NCI-H226 (cell line): ENCODE results near the gene KCTD17.
"Not testable (repeated sequence)": the region's sequence is repeated elsewhere in the genome, so short reads cannot be mapped to it uniquely, and the experiment has no call there.

Source experiments
- DNase-seq: peaks from one replicate; pipeline ENCODE4 v3.0.0-alpha.2; 2015

The KCTD17 gene

GRCh38 chr22:37061611-37062375 is 10.3 kb downstream of the KCTD17 start:
- no peak for DNase-seq

GRCh38 chr22:37062376-37062675 is 10.8 kb downstream of the KCTD17 start:
- no peak for DNase-seq

GRCh38 chr22:37062702-37063381 is 11.3 kb downstream of the KCTD17 start:
- no peak for DNase-seq

- no peak for DNase-seq
These were observed 12.2 kb downstream of the KCTD17 start for GRCh38 chr22:37063431-37064420.

GRCh38 chr22:37064553-37064952 is 13.0 kb downstream of the KCTD17 start:
- no peak for DNase-seq

GRCh38 chr22:37065180-37065579 is 13.6 kb downstream of the KCTD17 start:
- no peak for DNase-seq

- no peak for DNase-seq
These were observed 14.4 kb downstream of the KCTD17 start for GRCh38 chr22:37065961-37066360.

GRCh38 chr22:37067428-37067827 is 15.9 kb downstream of the KCTD17 start:
- no peak for DNase-seq

GRCh38 chr22:37068859-37069258 is 17.3 kb downstream of the KCTD17 start:
- DNase-seq: no peak

GRCh38 chr22:37069319-37069718 is 17.8 kb downstream of the KCTD17 start:
- no peak for DNase-seq

GRCh38 chr22:37069719-37070118 is 18.2 kb downstream of the KCTD17 start:
- DNase-seq: no peak

GRCh38 chr22:37070334-37070733 is 18.8 kb downstream of the KCTD17 start:
- no peak for DNase-seq

- no peak for DNase-seq
These were observed 19.2 kb downstream of the KCTD17 start for GRCh38 chr22:37070744-37071143.

- DNase-seq: not testable (repeated sequence)
These were observed 20.5 kb downstream of the KCTD17 start for GRCh38 chr22:37071850-37072592.

- no peak for DNase-seq
These were observed 21.1 kb downstream of the KCTD17 start for GRCh38 chr22:37072673-37073072.

- DNase-seq: no peak
These were observed 23.0 kb downstream of the KCTD17 start for GRCh38 chr22:37074537-37074936.

GRCh38 chr22:37075046-37075445 is 23.5 kb downstream of the KCTD17 start:
- DNase-seq: no peak

GRCh38 chr22:37075822-37076433 is 24.4 kb downstream of the KCTD17 start:
- DNase-seq: no peak

- DNase-seq: no peak
These were observed 26.4 kb downstream of the KCTD17 start for GRCh38 chr22:37077802-37078448.

- no peak for DNase-seq
These were observed 27.6 kb downstream of the KCTD17 start for GRCh38 chr22:37079158-37079557.

GRCh38 chr22:37079668-37080171 is 28.2 kb downstream of the KCTD17 start:
- peak; percentile 11 for DNase-seq
